ENCODE data around the gene RABL6.
"Not testable (repeated sequence)": the region's sequence is repeated elsewhere in the genome, so short reads cannot be mapped to it uniquely, and the experiment has no call there.

Gene RABL6, protein sequence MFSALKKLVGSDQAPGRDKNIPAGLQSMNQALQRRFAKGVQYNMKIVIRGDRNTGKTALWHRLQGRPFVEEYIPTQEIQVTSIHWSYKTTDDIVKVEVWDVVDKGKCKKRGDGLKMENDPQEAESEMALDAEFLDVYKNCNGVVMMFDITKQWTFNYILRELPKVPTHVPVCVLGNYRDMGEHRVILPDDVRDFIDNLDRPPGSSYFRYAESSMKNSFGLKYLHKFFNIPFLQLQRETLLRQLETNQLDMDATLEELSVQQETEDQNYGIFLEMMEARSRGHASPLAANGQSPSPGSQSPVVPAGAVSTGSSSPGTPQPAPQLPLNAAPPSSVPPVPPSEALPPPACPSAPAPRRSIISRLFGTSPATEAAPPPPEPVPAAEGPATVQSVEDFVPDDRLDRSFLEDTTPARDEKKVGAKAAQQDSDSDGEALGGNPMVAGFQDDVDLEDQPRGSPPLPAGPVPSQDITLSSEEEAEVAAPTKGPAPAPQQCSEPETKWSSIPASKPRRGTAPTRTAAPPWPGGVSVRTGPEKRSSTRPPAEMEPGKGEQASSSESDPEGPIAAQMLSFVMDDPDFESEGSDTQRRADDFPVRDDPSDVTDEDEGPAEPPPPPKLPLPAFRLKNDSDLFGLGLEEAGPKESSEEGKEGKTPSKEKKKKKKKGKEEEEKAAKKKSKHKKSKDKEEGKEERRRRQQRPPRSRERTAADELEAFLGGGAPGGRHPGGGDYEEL

DNA sequence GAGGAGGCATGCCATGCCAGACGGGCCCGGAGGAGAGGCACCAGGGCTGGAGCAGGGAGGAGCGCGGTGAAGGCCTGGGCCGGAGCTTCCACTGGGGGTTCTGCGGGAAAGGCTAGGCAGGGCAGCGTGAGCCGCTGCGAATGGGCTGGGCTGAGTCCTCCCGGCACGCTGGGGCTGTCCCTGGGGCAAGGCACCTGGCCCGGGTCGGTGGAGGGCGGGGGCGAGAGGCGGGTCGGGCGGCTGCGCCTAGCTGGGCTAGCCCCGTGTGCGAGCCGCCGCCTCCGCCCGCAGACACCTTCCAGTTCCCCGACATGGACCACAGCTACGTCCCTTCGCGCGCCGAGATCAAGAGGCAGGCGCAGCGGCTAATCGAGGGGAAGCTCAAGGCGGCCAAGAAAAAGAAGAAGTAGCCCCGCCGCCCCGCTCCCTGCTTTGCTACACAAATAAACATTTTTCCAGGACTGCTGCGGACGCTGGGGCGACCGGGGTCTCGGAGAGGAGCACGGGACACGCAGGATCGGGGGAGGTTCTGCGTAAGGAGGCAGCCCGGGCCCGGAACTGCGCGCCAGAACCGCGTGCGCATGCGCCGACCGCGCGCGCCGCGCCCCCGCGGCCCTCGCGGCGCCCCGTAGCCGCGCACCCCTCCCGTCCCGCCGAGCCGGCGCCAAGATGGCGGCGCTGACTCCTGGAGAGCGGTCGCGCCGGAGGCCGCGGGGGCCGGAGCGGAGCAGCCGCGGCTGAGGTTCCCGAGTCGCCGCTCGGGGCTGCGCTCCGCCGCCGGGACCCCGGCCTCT is at the start of gene RABL6:
Gene RABL6, plus strand, starts transcription at position 668 of the 794 bp plus-strand sequence. CDS start 249 bp downstream, outside the sequence.
- peak; percentile 81 for DNase-seq (ENCODE audit: low spot score)

DNA sequence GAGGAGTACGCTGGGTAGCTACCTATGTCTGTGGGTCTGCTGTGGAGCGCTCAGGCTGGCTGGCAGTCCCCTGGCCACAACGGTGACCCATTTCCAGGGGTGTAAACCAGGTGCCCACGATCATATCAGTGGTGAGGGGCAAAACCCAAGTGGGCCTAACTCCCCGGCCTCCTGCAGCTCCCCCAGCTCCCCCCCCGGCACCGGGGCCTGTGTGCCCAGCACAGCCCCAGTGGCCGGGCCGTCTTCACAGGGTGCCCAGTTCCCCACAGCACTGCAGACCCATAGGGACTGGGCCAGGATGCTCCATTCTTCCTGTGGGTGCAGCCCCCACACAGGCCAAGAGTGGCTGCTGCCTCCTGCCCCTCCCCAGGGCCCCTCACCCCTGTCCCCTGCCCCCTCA is 48.7 kb upstream of the RABL6 start:
- no peak for DNase-seq (ENCODE audit: low spot score)

DNA sequence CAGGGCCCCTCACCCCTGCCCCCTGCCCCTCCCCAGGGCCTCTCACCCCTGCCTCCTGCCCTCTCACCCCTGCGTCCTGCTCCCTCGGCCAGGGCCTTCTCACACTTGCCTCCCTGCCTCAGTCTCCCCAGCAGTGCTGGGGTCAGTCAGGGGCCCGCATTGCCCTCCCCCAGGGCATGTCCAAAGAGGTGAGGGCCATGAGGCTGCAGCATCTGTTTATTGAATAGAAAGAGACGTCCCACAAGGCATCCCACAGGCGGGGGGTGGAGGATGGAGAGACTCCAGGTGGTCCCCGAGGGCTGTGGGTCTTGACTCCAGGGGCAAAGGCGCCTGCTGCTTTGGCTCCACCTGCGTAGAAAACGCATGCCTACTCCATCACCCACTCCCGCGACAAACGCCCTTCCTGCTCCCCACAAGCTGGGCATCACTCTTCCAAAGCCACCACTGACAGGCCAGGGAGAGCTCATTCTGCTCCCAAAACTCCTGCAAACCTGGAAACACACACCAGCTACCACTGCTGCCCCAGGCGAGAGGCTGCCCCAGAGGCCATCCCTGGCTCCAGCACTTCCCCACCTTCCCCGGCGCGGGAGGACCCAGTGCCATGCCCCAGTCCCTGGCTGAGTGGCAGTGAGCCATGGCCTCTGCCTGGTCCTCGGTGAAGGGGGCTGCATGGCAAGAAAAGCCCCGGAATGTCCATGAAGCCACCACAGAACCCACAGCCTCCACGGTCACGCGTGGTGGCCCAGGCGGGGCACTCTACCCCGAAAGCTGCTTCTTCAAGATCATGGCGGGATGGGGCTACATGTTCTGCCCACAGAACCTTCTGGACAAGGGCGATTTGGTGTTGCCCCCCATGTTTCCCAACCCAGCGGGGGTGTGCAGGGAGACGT is 48.1 kb upstream of the RABL6 start:
- DNase-seq (ENCODE audit: low spot score), result no peak

DNA sequence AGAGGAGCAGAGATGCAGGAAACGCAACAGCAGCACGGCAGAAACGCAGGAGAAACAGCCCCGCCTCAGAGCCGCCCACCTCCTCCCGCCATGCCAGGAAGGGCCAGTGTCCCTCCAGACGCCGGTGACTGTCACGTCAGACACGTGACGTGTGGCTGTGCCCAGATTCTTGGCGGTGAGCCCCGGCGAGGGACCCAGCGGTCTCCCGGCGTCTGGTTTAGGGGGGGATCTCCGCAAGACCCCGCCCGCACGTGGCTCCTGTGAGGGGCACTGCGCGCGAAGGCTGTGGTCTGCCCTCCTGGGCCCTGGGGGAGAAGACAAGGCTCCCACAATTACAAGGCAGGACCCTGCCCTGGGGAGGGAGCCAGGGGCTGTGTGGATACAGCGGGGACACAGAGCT is 47.3 kb upstream of the RABL6 start:
- DNase-seq (ENCODE audit: low spot score), result no peak

DNA sequence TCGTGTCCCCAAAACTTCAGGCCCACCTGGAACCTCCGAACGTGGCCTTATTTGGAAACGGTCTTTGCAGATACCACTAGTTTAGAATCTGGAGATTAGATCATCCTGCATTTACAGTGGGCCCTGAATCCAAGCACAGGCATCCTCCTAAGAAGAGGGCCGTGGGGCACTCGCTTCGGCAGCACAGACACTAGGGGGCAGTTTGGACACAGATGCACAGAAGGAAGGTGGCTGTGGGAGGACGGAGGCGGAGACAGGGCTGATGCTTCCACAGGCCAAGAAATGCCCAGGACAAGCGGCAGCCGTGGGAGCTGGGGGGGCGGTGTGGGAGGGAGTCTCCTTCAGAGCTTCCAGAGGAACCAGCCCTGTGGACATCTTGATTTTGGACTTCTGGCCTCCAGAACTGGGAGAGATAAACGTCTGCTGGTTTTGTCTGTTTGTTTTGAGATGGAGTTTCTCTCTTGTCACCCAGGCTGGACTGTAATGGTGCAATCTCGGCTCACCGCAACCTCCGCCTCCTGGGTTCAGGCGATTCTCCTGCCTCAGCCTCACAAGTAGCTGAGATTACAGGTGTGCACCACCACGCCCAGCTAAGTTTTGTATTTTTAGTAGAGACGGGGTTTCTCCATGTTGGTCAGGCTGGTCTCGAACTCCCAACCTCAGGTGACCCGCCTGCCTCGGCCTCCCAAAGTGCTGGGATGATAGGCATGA is 46.8 kb upstream of the RABL6 start:
- DNase-seq (ENCODE audit: low spot score), result peak; percentile 7

DNA sequence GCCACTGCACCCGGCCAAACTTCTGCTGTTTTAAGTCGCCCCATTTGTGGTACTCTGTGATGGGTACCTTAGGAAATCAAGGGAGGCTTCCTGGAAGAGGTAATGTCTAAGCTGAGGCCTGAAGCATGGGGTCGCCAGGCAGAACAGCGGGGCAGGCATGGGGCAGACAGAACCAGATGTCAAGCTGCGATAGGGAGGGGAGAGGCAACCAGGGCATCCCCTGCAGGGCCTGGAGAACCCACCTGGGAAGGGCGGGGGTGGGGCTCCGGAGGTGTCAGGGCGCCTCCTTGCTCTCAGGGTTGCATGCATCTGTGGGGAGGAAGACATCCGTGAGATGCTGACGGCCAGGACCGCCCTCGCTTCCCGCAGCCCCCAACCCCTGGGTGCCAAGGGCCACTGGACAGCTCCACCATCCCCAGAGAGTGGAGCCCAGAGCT is 46.2 kb upstream of the RABL6 start:
- no peak for DNase-seq (ENCODE audit: low spot score)

DNA sequence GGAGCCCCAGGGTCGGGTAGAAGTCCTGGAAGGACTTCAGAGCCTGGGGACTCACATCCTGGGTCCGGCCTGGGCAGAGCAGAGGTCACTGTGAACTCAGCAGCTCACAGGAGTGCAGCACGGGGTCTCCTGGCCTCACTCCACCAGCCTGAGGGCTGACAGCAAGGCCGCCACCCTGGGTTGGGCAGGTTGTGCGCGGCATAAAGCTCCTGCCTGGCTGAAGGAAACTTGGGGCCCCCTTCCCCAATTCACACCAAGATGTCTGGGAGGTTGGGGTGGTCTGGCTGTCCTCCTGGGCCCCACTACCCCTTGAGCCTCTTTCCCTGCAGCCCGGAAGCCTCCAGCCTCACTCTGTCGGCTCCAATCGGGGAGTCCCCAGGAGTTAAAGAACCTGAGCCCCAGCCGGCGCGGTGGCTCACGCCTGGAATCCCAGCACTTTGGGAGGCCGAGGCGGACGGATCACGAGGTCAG is 45.5 kb upstream of the RABL6 start:
- no peak for DNase-seq (ENCODE audit: low spot score)

DNA sequence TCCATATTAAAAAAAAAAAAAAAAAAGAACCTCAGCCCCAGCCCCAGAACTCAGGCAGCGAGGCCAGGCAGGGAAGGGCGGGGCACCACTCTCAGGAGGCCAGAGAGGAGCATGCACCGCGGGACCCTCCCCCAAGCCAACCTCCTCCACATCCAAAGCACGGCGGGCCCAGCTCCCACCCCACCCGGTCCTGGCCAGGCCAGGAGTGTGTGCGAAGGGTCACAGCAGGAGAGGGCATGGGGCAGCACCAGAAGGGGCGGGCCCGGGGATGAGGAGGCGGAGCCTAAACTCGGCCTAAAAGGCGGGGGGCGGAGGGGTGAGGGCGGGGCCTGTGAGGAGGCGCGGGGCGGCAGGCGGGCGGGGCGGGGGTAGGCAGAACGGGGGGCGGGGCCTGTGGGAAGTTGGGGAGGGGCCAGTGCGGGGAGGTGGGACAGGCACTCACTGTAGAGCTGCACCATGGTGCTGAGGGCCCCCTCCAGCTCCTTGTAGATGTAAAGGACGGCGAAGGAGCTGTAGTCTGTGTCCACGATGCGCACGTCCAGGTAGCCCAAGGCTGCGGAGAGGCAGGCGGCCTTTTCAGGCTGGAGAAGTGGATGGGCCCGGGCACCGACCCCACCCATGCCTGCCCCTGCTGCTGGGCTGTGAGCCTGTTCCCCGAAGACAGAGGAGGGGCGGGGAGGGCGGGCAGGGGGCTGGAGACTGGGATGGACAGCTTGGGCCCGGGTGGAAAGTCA is 44.7 kb upstream of the RABL6 start:
- peak; percentile 12 for DNase-seq (ENCODE audit: low spot score)

DNA sequence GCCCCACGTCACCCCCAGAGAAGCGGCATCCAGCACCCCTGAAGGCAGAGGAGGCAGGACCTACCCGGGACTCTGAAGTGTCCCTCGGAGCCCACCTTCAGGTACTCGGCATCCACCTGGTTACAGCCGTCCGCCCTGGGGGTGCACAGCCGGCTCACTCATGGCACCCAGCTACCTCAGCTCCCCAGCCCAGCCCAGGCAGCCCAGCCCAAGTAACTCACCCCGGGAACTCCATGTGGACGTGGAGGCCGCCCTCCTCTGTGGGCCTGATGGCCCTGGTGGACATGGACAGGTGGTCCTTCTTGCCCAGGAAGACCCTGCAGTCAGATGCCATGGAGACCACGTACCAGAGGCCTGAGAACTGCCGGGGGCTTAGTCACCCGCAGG is 44.1 kb upstream of the RABL6 start:
- DNase-seq (ENCODE audit: low spot score), result no peak

DNA sequence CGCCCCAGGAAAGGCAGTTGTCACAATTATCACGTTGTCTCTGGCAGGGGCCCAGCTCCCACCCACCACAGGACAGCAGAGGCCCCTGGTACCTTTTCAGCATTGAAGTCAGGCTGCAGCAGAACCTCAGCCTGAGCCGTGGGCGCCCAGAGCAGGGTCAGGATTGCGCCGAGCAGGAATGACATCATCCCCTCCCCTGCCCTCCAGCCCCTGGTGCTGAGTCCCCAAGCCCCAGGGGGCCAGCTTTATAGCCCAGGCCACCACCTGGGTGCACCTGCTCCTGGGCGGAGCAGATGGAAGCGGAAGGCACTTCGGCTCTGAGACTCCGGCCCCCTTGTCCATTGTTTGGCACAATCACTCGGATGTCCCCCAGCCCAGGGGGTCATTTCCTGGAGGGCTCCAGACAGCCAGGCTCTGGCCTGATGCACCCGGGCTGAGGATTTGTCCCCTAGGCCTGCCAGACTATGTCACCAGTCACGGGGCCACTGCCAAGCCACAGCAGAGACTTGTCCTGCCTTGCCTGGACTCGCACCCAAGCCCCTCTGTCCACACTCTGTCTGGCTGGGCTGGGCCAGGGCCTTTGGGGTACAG is 43.4 kb upstream of the RABL6 start, which contains the start of gene LCN15:
Gene LCN15, minus strand, starts transcription at position 218 of the 591 bp plus-strand sequence. Its CDS starts 30 bp downstream, at position 188.
- no peak for DNase-seq (ENCODE audit: low spot score)

DNA sequence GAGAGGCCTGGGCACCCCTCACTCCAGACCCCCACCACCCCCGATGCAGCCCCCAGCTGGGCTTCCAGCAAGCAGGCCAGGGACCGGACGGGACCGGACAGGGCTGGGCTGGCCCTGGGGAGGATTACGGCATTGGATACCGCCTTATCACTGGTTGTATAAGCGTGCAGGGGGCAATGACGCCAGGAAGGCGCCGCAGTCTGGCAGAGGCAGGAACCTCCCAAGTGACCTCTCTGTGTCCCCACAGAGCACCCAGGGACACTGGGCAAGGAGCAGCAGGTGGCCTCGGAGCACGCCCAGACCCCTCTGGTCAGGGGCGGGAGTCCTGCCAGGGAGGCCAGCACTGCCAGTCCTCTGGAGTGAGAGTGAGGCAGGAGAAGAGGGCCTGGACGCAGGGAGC is 42.7 kb upstream of the RABL6 start:
- no peak for DNase-seq (ENCODE audit: low spot score)

DNA sequence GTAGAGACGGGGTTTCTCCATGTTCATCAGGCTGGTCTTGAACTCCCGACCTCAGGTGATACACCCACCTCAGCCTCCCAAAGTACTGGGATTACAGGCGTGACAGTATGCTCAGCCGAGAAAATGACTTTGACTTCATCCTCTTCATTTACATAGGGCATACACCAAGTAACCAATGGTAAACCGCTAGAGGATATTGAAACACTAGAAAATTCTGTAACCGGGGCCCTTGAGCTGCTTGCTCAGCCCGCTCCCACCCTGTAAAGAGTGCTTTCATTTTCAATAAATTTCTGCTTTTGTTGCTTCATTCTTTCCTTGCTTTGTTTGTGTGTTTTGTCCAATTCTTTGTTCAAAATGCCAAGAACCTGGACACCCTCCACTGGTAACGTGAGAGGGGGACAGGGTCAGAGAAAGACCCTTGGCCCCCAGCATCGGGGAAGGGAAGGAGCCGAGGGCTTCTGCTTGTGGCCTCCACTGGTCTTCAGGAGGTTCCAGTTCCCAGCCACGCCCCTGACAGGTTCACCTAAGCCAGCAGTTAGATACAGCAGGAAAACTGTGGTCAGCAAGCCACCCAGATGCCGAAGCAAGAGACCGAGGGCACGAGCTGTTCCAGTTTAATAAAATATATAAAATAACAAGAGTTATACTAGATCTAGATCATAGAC is 41.9 kb upstream of the RABL6 start:
- DNase-seq (ENCODE audit: low spot score), result not testable (repeated sequence)

DNA sequence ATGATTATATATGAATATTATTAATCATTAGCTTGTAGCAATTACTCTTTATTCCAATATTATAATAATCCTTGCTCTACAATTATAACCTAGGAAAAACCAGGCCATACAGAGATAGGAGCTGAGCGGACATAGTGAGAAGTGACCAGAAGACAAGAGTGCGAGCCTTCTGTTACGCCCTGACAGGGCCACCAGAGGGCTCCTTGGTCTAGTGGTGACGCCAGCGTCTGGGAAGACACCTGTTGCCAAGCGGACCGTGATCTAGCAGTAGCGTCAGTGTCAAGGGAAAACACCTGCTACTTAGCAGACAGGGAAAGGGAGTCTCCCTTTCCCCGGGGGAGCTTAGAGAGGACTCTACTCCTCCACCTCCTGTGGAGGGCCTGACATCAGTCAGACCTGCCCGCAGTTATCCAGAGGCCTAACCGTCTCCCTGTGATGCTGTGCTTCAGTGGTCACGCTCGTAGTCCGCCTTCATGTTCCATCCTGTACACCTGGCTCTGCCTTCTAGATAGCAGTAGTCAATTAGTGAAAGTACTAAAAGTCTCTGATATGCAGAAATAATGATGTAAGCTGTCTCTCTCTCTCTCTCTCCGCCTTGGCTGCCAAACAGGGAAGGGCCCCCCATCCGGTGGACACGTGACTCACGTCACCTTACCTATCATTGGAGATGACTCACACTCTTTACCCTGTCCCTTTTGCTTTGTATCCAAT is 41.2 kb upstream of the RABL6 start:
- DNase-seq (ENCODE audit: low spot score), result peak; percentile 58

DNA sequence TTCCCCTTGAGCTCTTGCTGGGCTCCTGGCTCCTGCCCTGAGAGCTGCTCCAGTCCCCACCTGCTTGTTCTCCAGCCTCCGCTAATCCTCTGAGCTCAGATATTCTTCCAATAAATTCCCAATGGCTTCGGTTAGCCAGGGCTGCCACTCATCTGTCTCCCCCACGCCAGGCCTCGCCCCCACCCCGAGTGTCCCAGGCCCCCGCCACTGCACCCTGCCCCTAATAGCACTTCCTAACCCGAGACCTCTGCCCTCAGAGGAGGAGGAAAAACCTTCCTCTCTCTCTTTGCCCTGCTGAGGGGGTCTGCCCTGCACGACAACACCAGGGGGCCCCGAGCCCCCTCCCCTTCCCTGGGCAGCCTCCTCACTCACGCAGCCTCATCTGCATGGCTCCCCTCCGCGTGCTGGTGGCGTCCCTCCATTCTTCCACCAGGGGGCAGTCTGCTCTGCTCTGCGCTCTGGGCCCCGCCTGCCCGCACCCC is 38.0 kb upstream of the RABL6 start:
- peak; percentile 63 for DNase-seq (ENCODE audit: low spot score)

DNA sequence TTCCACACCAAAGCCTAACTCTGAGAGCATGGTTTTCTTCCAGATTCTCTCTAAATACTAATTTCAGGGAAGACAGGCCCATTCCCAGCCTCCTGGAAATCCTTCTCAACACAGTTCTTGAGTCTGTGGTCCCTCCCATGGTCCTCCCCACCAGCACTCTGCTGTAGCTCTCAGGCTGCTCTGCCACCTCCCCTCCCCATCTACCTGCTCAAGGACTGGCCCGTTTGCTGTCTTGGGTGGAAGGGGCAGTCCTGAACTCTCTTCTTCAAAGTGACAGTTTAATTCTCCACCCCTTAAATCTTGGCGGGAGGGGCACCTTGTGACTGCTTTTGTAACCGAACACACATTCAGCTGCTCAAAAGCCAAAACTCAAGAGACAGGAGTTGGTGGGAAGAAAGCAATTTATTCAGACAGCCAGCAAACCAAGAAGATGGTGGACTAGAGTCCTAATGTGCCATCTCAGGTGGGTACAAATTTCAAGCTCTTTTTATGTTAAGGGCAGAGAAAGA is 35.8 kb upstream of the RABL6 start:
- DNase-seq (ENCODE audit: low spot score), result no peak

DNA sequence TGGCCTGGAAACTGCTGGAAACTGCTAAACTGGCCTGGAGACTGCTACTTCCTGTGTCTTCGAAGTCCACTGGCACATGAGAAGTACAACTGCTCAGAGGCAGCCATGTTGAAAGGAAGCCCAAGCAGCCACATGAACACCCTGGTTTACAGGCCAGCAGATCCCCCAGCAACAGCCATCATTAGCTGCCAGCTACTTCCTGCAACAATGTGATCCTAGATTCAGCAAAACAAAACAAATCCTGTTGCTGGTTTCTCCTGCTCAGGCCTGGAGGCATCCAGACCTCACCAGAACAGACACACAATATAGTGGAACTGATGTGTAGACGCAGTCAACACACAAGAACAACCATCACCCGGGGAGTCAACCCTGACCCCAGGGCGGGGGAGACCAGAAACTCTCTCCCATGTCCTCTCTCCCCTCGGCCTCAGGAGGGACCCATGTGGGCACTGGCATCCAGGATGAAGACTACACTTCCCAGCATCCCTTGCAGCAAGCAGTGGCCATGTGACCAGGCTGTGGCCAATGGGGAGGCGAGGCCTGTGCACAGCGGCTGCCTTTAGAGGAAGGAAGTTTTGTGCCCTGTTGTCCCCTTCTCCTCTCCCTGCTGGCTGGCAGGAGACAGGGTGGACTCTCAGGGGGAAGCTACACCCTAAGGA is 34.2 kb upstream of the RABL6 start:
- DNase-seq (ENCODE audit: low spot score), result no peak

DNA sequence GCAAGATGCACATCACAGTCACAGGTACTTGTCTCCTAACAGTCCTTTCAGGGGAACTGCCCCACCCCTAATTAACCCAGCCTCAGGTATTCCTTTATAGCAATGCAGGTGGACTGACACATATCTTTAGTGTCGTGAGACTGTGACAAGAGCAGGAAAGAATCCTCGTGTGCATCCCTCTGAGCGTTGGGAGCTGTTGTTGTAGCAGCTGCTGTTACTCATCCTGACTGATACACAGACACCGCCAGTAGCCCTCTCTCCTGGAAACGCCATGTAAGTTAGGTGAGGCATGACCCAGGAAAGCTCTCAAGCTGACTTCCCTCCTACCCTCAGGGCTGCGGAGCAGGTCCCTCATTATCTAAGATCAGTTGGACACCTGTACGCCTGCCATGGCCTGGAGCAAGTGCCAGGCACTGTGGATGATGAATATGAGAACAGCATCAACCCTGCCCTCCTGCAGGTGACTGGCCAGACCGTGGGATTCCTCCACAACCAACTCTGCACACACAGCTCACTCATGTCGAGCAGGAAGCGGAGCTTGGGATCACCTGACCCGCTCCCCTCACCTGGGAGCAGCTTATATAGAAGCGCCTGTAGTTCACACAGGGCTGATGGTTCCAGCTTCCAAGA is 33.2 kb upstream of the RABL6 start:
- DNase-seq (ENCODE audit: low spot score), result no peak

Data from CD4-positive, alpha-beta T cell treated with Interleukin-2 at 100 ng/mL for 4 hours (primary cell).